Measurements from ENCODE around the gene NUP93.

DNA sequence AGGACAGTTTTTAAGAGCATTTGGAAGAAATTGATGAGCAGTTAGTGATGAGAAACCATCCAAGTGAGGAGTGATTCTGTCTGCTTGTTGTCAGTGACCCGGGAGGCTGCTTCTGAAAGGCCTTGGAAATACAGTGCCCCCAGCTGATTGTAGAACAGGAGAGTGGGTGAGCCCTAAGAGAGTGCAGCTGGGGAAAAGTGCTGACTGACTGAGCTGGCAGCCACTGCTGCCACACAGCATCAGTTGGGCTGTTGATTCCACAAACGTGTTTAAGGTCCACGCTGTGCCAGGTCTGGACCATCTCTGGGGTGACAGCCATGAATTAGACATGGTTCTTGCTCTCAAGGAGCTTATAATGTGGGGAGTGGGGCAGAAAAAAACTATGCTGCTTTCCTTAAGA is 18.9 kb downstream of the NUP93 start:
- TF ChIP-seq POLR2AphosphoS5 (IDR thresholded peaks at IDR 0.05; ENCODE audit: low read depth, low read length), result no peak
- TF ChIP-seq, protein P1, sequence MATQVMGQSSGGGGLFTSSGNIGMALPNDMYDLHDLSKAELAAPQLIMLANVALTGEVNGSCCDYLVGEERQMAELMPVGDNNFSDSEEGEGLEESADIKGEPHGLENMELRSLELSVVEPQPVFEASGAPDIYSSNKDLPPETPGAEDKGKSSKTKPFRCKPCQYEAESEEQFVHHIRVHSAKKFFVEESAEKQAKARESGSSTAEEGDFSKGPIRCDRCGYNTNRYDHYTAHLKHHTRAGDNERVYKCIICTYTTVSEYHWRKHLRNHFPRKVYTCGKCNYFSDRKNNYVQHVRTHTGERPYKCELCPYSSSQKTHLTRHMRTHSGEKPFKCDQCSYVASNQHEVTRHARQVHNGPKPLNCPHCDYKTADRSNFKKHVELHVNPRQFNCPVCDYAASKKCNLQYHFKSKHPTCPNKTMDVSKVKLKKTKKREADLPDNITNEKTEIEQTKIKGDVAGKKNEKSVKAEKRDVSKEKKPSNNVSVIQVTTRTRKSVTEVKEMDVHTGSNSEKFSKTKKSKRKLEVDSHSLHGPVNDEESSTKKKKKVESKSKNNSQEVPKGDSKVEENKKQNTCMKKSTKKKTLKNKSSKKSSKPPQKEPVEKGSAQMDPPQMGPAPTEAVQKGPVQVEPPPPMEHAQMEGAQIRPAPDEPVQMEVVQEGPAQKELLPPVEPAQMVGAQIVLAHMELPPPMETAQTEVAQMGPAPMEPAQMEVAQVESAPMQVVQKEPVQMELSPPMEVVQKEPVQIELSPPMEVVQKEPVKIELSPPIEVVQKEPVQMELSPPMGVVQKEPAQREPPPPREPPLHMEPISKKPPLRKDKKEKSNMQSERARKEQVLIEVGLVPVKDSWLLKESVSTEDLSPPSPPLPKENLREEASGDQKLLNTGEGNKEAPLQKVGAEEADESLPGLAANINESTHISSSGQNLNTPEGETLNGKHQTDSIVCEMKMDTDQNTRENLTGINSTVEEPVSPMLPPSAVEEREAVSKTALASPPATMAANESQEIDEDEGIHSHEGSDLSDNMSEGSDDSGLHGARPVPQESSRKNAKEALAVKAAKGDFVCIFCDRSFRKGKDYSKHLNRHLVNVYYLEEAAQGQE (IDR thresholded peaks at IDR 0.05; ENCODE audit: insufficient read depth in 1 of 2, low read depth in 2 of 2, low read length in 2 of 2), result no peak

All from PFSK-1 (cell line).